ENCODE data around the gene PRDM16.

- no peak for TF ChIP-seq CTCF (conservative IDR thresholded peaks at IDR 0.05; ENCODE audit: low read length)
- no peak for TF ChIP-seq EZH2phosphoT487 (IDR thresholded peaks at IDR 0.05; ENCODE audit: borderline replicate concordance, low read depth, low read length)
Observed at GRCh38 chr1:3430406-3430805, 361.4 kb downstream of the PRDM16 start.
